ENCODE measurements around the gene C5AR1. TPM values are rescaled to one million over a fixed set of nuclear protein-coding genes. Genes with fewer than 3 reads are reported as not detected.

The C5AR1 gene
- total RNA-seq, 1 donor from 2014 or later, result not detected

- peaks cover 4% of the 10 kb centered on the region for H3K27me3 ChIP-seq (ENCODE audit: control insufficient read depth, insufficient read depth, low read length)
- no peak for TF ChIP-seq CTCF (IDR thresholded peaks at IDR 0.05; ENCODE audit: insufficient read depth, low read length, poor library complexity, severe bottlenecking)
- DNase-seq (ENCODE audit: low read depth), result no peak
- no peak overlapping the region for H3K4me3 ChIP-seq (ENCODE audit: low read depth, low read length)
- no peaks in the 10 kb centered on the region for H3K36me3 ChIP-seq (ENCODE audit: control insufficient read depth, insufficient read depth, low read length)
These were observed 2.8 kb downstream of the C5AR1 start for GRCh38 chr19:47312366-47313006.

- no peak overlapping the region for H3K4me3 ChIP-seq (ENCODE audit: low read depth, low read length)
- no peaks in the 10 kb centered on the region for H3K36me3 ChIP-seq (ENCODE audit: control insufficient read depth, insufficient read depth, low read length)
- no peak for TF ChIP-seq CTCF (IDR thresholded peaks at IDR 0.05; ENCODE audit: insufficient read depth, low read length, poor library complexity, severe bottlenecking)
- H3K27me3 ChIP-seq (ENCODE audit: control insufficient read depth, insufficient read depth, low read length), result peaks cover 4% of the 10 kb centered on the region
- DNase-seq (ENCODE audit: low read depth), result no peak
These were observed 4.2 kb downstream of the C5AR1 start for GRCh38 chr19:47313754-47314295.

GRCh38 chr19:47315125-47315821 is 5.6 kb downstream of the C5AR1 start:
- no peak overlapping the region for H3K4me3 ChIP-seq (ENCODE audit: low read depth, low read length)
- DNase-seq (ENCODE audit: low read depth), result peak; percentile 81
- H3K36me3 ChIP-seq (ENCODE audit: control insufficient read depth, insufficient read depth, low read length), result no peaks in the 10 kb centered on the region
- no peak for TF ChIP-seq CTCF (IDR thresholded peaks at IDR 0.05; ENCODE audit: insufficient read depth, low read length, poor library complexity, severe bottlenecking)
- no peaks in the 10 kb centered on the region for H3K27me3 ChIP-seq (ENCODE audit: control insufficient read depth, insufficient read depth, low read length)

- H3K36me3 ChIP-seq (ENCODE audit: control insufficient read depth, insufficient read depth, low read length), result no peaks in the 10 kb centered on the region
- H3K27me3 ChIP-seq (ENCODE audit: control insufficient read depth, insufficient read depth, low read length), result no peaks in the 10 kb centered on the region
- no peak for TF ChIP-seq CTCF (IDR thresholded peaks at IDR 0.05; ENCODE audit: insufficient read depth, low read length, poor library complexity, severe bottlenecking)
- no peak for DNase-seq (ENCODE audit: low read depth)
- no peak overlapping the region for H3K4me3 ChIP-seq (ENCODE audit: low read depth, low read length)
These were observed 6.9 kb downstream of the C5AR1 start for GRCh38 chr19:47316513-47316912.

GRCh38 chr19:47319923-47320871 is 10.5 kb downstream of the C5AR1 start:
- TF ChIP-seq CTCF (IDR thresholded peaks at IDR 0.05; ENCODE audit: insufficient read depth, low read length, poor library complexity, severe bottlenecking), result no peak
- H3K36me3 ChIP-seq (ENCODE audit: control insufficient read depth, insufficient read depth, low read length), result no peaks in the 10 kb centered on the region
- H3K4me3 ChIP-seq (ENCODE audit: low read depth, low read length), result no peak overlapping the region
- peaks cover 4% of the 10 kb centered on the region for H3K27me3 ChIP-seq (ENCODE audit: control insufficient read depth, insufficient read depth, low read length)
- DNase-seq (ENCODE audit: low read depth), result no peak

Data from kidney epithelial cell (primary cell).